Lower lobe of right lung (tissue), 2 donors: ENCODE measurements around the gene BGN. TPM values are rescaled to one million over a fixed set of nuclear protein-coding genes. Genes with fewer than 3 reads are reported as not detected.

Experiments
- ATAC-seq, 2 donors: fragments of 200-7000 bp; cut with Tn5 transposase; one replicate each; pipeline ENCODE4 v1.9.1; 2020 to 2022; ENCODE audit warnings: mild to moderate bottlenecking in 2 of 2, moderate library complexity in 2 of 2
- DNase-seq: peaks from one replicate; pipeline ENCODE4 v3.0.0-alpha.2; 2020
- H3K27ac ChIP-seq: fragments of 200-600 bp; one replicate; pipeline ENCODE4 v1.8.0; 2022
- H3K27me3 ChIP-seq: fragments of 200-600 bp; one replicate; pipeline ENCODE4 v1.8.0; 2022; ENCODE audit warnings: low read depth
- H3K36me3 ChIP-seq: fragments of 200-600 bp; one replicate; pipeline ENCODE4 v1.8.0; 2022; ENCODE audit warnings: mild to moderate bottlenecking
- H3K4me1 ChIP-seq: fragments of 200-600 bp; one replicate; pipeline ENCODE4 v1.8.0; 2022
- H3K4me3 ChIP-seq: fragments of 200-600 bp; one replicate; pipeline ENCODE4 v1.8.0; 2022; ENCODE audit warnings: mild to moderate bottlenecking
- H3K9me3 ChIP-seq: fragments of 200-600 bp; one replicate; pipeline ENCODE4 v1.8.0; 2022
- intact Hi-C: fragments of 100-400 bp; cut with DNase I; formaldehyde crosslinking; loops from one replicate; pipeline ENCODE4 v1.11.0; 2022
- total RNA-seq: library from RNA; stranded (reverse); fragmentation: NEBNext Ultra II Directional; extraction: Animal tissue kit (Norgen Biotek cat#: 25700); gene quantifications from one replicate; pipeline ENCODE4 v1.2.1, GENCODE V29; 2021
- TF ChIP-seq, protein P1 (sequence below): fragments of 200-600 bp; IDR thresholded peaks from one replicate; pipeline ENCODE4 v1.8.0; 2022; ENCODE audit warnings: antibody characterized with exemption, mild to moderate bottlenecking
- donor health status: DM: no; HTN: yes; CAD: no; lungs with severe emphysema.

Gene BGN
- total RNA-seq, 1 donor from 2014 or later = 157 TPM

DNA sequence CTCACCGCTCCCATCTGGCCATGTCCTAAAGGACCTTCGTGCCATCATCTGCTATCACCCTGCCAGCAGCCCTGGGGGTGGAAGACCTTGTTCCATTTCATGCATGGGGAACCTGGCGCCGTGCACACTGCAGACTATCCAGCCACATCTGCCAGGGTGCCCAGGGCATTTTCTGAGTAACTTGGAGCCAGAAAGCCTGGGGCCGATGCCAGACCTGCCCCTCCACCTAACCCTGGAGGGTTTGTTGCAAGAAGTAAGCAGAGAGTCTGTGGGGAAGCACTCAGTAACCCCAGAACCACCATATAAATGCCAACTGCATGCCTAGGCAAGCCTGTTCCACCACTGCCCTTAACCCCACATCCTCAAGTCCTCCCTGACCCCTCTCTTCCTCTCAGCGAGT lies 31.7 kb upstream of the BGN start:
- DNase-seq (no peak), ATAC-seq (no peak)
- Histone ChIP-seq H3K27me3 (no peaks in the 10 kb centered on the region), H3K36me3 (no peaks in the 10 kb centered on the region), H3K4me1 (no peaks in the 10 kb centered on the region), H3K4me3 (no peak overlapping the region), H3K27ac (no peak overlapping the region), H3K9me3 (no peaks in the 10 kb centered on the region)
- TF ChIP-seq, protein P1, sequence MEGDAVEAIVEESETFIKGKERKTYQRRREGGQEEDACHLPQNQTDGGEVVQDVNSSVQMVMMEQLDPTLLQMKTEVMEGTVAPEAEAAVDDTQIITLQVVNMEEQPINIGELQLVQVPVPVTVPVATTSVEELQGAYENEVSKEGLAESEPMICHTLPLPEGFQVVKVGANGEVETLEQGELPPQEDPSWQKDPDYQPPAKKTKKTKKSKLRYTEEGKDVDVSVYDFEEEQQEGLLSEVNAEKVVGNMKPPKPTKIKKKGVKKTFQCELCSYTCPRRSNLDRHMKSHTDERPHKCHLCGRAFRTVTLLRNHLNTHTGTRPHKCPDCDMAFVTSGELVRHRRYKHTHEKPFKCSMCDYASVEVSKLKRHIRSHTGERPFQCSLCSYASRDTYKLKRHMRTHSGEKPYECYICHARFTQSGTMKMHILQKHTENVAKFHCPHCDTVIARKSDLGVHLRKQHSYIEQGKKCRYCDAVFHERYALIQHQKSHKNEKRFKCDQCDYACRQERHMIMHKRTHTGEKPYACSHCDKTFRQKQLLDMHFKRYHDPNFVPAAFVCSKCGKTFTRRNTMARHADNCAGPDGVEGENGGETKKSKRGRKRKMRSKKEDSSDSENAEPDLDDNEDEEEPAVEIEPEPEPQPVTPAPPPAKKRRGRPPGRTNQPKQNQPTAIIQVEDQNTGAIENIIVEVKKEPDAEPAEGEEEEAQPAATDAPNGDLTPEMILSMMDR = no peak
- intact Hi-C loops = no loop called here

- TF ChIP-seq, protein P1 = no peak
- H3K27me3 ChIP-seq = no peaks in the 10 kb centered on the region
- DNase-seq (no peak), ATAC-seq (no peak)
- no peaks in the 10 kb centered on the region for H3K9me3 ChIP-seq
- no peaks in the 10 kb centered on the region for H3K4me1 ChIP-seq
- intact Hi-C loops = no loop called here
- H3K36me3 ChIP-seq = no peaks in the 10 kb centered on the region
- no peak overlapping the region for H3K27ac ChIP-seq
- no peak overlapping the region for H3K4me3 ChIP-seq
Measured at GRCh38 chrX:153463556-153463955, 31.2 kb upstream of the BGN start.

GRCh38 chrX:153464116-153464515 lies 30.7 kb upstream of the BGN start:
- Histone ChIP-seq H3K4me1 (peaks cover 3% of the 10 kb centered on the region), H3K4me3 (no peak overlapping the region), H3K27ac (no peak overlapping the region), H3K9me3 (no peaks in the 10 kb centered on the region), H3K36me3 (no peaks in the 10 kb centered on the region), H3K27me3 (no peaks in the 10 kb centered on the region)
- intact Hi-C loops = no loop called here
- TF ChIP-seq, protein P1 = no peak
- DNase-seq (no peak), ATAC-seq (no peak)

DNA sequence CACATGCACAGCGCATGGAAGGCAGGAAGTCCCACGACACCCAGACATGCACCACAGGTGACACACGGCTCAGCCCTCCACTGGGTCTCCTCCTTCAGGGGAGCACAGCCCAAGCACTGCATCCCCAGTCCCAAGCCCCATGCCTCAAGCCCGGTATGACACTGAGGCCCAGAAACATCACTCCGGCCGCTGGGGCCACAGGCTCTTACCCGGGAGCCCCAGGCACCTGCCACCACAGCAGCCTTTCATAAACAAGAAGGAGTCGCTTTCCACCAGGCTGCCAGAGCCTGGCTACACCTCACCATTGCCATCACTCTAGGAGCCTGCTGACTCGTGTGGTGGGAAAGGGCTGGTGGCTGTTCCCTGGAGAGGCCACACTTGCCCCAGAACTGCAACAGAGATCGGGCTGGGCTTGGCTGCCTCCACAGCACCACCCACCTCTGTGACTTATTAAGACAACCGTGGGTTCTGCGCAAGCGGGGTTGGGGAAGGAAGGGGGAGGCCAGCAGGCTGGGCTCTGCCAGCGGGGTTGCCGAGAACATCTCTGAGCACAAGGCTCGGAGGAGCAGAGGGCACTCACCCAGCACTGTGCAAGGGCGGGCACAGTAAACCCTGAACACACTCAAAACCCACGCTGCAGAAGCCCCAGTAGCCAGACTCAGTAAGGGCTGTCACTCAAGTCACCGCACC lies 28.9 kb upstream of the BGN start:
- no peak overlapping the region for H3K27ac ChIP-seq
- H3K4me3 ChIP-seq = no peak overlapping the region
- H3K4me1 ChIP-seq = peaks cover 11% of the 10 kb centered on the region
- intact Hi-C loops = no loop called here
- H3K36me3 ChIP-seq = no peaks in the 10 kb centered on the region
- H3K27me3 ChIP-seq = no peaks in the 10 kb centered on the region
- no peak for ATAC-seq
- TF ChIP-seq, protein P1 = no peak
- no peaks in the 10 kb centered on the region for H3K9me3 ChIP-seq
- DNase-seq = no peak

DNA sequence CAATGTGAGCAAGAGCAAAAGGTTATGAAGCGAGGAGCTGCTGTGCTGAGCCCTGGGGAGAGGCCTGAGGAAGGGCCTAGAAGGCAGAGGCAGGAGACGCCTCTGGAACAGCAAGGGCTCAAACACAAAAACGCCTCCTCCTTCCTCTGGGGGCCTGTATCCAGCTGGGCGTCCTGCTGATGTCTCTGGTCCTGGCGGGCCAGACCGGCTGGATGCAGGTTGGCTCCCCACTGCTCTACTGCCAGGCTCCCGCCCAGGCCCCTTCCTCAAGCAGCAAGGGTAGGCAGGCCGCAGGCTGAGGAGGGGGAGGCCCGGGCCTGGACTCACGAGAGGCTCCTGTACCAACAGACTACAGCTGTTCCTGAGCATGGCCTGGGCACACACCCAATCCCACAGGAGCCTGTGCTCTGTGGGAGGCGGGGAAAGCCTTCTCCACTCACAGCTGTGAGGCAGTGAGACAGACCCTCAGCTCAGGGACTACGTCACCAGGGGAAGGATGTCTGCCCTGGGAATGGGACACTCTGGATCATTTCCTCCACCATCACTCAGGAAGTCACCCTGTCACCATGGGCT lies 26.7 kb upstream of the BGN start:
- Histone ChIP-seq H3K4me3 (no peak overlapping the region), H3K27me3 (no peaks in the 10 kb centered on the region), H3K27ac (no peak overlapping the region), H3K9me3 (no peaks in the 10 kb centered on the region), H3K36me3 (no peaks in the 10 kb centered on the region), H3K4me1 (peaks cover 11% of the 10 kb centered on the region)
- ATAC-seq = no peak
- intact Hi-C loops = no loop called here
- TF ChIP-seq, protein P1 = no peak
- DNase-seq = no peak
